HTERT RPE-1 (cell line): Measurements from ENCODE around the gene PRKN.

ENCODE experiments used
- in situ Hi-C: fragments of 300-500 bp; cut with MboI; formaldehyde crosslinking; loops from 4 replicates; pipeline ENCODE4 v1.14.3; 2020; ENCODE audit warnings: low sequenced_read_pairs

PRKN gene

GRCh38 chr6:161696801-161697200 lies 1030.8 kb downstream of the PRKN start:
- in situ Hi-C loops: no loop called here

- in situ Hi-C loops: no loop called here
Observed at GRCh38 chr6:161694995-161695394, 1032.6 kb downstream of the PRKN start.

- in situ Hi-C loops: no loop called here
Observed at GRCh38 chr6:161686655-161687054, 1040.9 kb downstream of the PRKN start.

GRCh38 chr6:161684731-161685475 lies 1042.7 kb downstream of the PRKN start:
- in situ Hi-C loops: no loop called here

GRCh38 chr6:161683400-161683799 lies 1044.2 kb downstream of the PRKN start:
- in situ Hi-C loops: no loop called here

GRCh38 chr6:161682982-161683381 lies 1044.6 kb downstream of the PRKN start:
- in situ Hi-C loops: no loop called here

- in situ Hi-C loops: no loop called here
Observed at GRCh38 chr6:161679980-161680538, 1047.5 kb downstream of the PRKN start.

- in situ Hi-C loops: no loop called here
Observed at GRCh38 chr6:161677188-161677587, 1050.4 kb downstream of the PRKN start.

GRCh38 chr6:161676586-161676985 lies 1051.0 kb downstream of the PRKN start:
- in situ Hi-C loops: no loop called here

- in situ Hi-C loops: no loop called here
Observed at GRCh38 chr6:161674930-161675682, 1052.5 kb downstream of the PRKN start.

- in situ Hi-C loops: no loop called here
Observed at GRCh38 chr6:161673026-161673425, 1054.5 kb downstream of the PRKN start.

GRCh38 chr6:161671117-161671516 lies 1056.4 kb downstream of the PRKN start:
- in situ Hi-C loops: no loop called here

GRCh38 chr6:161668665-161669064 lies 1058.9 kb downstream of the PRKN start:
- in situ Hi-C loops: no loop called here

GRCh38 chr6:161667957-161668356 lies 1059.6 kb downstream of the PRKN start:
- in situ Hi-C loops: no loop called here

- in situ Hi-C loops: no loop called here
Observed at GRCh38 chr6:161663682-161664081, 1063.9 kb downstream of the PRKN start.

- in situ Hi-C loops: no loop called here
Observed at GRCh38 chr6:161660666-161661571, 1066.6 kb downstream of the PRKN start.

GRCh38 chr6:161658211-161658610 lies 1069.4 kb downstream of the PRKN start:
- in situ Hi-C loops: no loop called here

GRCh38 chr6:161654209-161654608 lies 1073.4 kb downstream of the PRKN start:
- in situ Hi-C loops: no loop called here

GRCh38 chr6:161651949-161652348 lies 1075.6 kb downstream of the PRKN start:
- in situ Hi-C loops: no loop called here

- in situ Hi-C loops: no loop called here
Observed at GRCh38 chr6:161649841-161650240, 1077.7 kb downstream of the PRKN start.

- in situ Hi-C loops: no loop called here
Observed at GRCh38 chr6:161649068-161649467, 1078.5 kb downstream of the PRKN start.
